ENCODE data around the gene INPP4B.

- no peak for TF ChIP-seq CTCF (conservative IDR thresholded peaks at IDR 0.05; ENCODE audit: low read length)
- TF ChIP-seq EZH2phosphoT487 (IDR thresholded peaks at IDR 0.05; ENCODE audit: borderline replicate concordance, low read depth, low read length): no peak
Measured at GRCh38 chr4:142380052-142380602, 466.0 kb downstream of the INPP4B start.
